ENCODE results near the gene CRP.

The CRP gene

DNA sequence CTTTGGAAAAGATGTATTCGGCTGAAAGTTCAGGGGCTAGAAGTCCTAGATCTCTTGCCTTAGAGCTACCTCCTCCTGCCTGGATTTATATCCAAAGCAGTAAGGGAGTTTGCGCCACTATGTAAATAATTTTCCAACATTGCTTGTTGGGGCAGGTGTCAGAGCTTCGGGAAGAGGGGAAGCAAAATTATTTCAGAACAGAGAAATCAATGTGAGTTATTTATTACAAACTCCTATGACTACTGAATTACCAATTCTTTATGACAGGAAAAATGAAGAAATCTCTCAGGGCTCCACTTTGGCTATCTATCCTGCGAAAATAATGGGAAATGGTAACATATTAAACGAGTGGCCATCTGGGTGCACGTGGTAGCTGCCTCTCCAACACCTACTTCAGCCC is at the start of gene CRP:
CRP (minus strand) TSS at position 61 of the 400 bp plus-strand sequence. CDS start 104 bp downstream, outside the sequence.
- H3K36me3 ChIP-seq (ENCODE audit: control insufficient read depth, low read depth, low read length): no peaks in the 10 kb centered on the region
- H3K9ac ChIP-seq (ENCODE audit: low read length): no peak within 1 kb of the TSS
- no peaks in the 10 kb centered on the region for H3K4me1 ChIP-seq (ENCODE audit: control insufficient read depth, low read depth, low read length)
- H3K27ac ChIP-seq (ENCODE audit: low read length): no peak within 1 kb of the TSS
- no peaks in the 10 kb centered on the region for H3K9me3 ChIP-seq (ENCODE audit: control insufficient read depth, low read depth, low read length)
- no peaks in the 10 kb centered on the region for H3K27me3 ChIP-seq (ENCODE audit: control insufficient read depth, insufficient read depth, low read length)
- H3K4me3 ChIP-seq (ENCODE audit: low read length): no peak within 1 kb of the TSS

DNA sequence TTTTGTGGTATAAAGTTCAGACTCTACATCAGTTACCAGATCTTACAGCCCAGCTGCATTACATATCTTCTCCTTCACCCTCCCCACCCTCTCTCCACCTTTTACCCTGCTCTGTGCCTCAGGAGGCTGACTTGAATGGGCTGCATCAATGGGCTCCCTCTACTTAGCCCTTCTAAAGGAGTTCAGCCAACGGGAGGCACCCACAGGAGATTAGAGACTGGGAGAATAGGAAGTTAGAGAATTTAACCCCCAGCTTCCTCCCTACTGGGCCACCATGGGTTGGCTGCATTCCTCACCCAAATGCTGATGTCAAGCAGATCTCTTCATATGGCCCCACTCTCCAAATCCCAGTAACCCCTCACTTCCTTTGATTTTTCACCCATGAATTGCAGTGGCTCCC is 49.3 kb upstream of the CRP start:
- Histone ChIP-seq H3K4me3 (ENCODE audit: low read length) (no peak overlapping the region), H3K36me3 (ENCODE audit: control insufficient read depth, low read depth, low read length) (no peaks in the 10 kb centered on the region), H3K27me3 (ENCODE audit: control insufficient read depth, insufficient read depth, low read length) (no peaks in the 10 kb centered on the region), H3K9ac (ENCODE audit: low read length) (no peak overlapping the region), H3K27ac (ENCODE audit: low read length) (no peak overlapping the region), H3K4me1 (ENCODE audit: control insufficient read depth, low read depth, low read length) (no peaks in the 10 kb centered on the region), H3K9me3 (ENCODE audit: control insufficient read depth, low read depth, low read length) (no peaks in the 10 kb centered on the region)

DNA sequence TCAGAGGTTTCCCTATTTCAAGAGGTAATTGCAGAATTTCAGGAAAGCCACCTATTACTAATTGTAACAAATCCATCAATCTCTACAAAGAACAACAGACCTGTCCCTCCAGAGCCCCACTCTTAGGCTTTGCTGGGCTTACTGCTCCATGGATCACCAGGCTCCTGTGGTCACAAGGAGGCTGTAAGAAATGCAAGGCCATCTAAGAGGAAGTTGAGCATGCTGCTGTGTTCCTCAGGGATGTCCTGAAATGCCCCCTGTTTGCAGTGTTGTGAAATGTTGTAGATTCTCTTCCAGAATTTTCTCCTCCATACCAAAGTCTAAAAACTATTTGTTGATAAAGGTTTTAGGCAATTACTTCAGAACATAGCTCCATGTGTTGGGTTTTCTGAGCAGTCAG is 42.0 kb upstream of the CRP start:
- H3K4me3 ChIP-seq (ENCODE audit: low read length): no peak overlapping the region
- H3K27ac ChIP-seq (ENCODE audit: low read length): no peak overlapping the region
- no peak overlapping the region for H3K9ac ChIP-seq (ENCODE audit: low read length)
- no peaks in the 10 kb centered on the region for H3K9me3 ChIP-seq (ENCODE audit: control insufficient read depth, low read depth, low read length)
- no peaks in the 10 kb centered on the region for H3K27me3 ChIP-seq (ENCODE audit: control insufficient read depth, insufficient read depth, low read length)
- no peaks in the 10 kb centered on the region for H3K36me3 ChIP-seq (ENCODE audit: control insufficient read depth, low read depth, low read length)
- no peaks in the 10 kb centered on the region for H3K4me1 ChIP-seq (ENCODE audit: control insufficient read depth, low read depth, low read length)

DNA sequence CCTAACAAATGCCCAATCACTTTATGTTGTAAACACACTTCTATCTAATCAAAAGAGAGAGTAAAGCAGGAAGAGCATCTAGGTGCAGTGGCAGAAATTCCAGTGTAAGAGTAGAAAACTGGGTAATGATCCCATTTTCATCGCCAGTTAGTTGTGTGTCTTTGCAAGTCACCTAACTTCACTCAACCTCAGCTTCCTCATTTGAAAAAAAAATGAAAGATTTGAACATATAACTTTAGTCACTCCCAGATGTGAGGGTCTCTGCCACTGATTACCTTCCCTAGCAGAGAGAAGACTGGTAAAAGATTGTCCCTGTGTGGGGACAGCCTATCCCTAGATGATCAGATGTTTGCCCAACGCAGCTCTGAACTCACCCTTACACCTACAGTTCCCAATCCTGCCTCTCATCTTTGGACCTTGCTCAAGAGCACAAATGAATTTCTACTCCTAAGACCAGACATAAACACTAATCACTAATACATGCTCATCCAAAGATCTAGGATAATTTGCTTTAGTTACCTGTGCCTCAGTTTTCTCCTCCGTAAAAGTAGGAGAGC is 41.1 kb upstream of the CRP start:
- H3K9ac ChIP-seq (ENCODE audit: low read length): no peak overlapping the region
- H3K27me3 ChIP-seq (ENCODE audit: control insufficient read depth, insufficient read depth, low read length): no peaks in the 10 kb centered on the region
- H3K9me3 ChIP-seq (ENCODE audit: control insufficient read depth, low read depth, low read length): no peaks in the 10 kb centered on the region
- H3K4me1 ChIP-seq (ENCODE audit: control insufficient read depth, low read depth, low read length): no peaks in the 10 kb centered on the region
- H3K4me3 ChIP-seq (ENCODE audit: low read length): no peak overlapping the region
- H3K36me3 ChIP-seq (ENCODE audit: control insufficient read depth, low read depth, low read length): no peaks in the 10 kb centered on the region
- H3K27ac ChIP-seq (ENCODE audit: low read length): no peak overlapping the region

GRCh38 chr1:159753386-159753785 is 39.0 kb upstream of the CRP start:
- no peaks in the 10 kb centered on the region for H3K4me1 ChIP-seq (ENCODE audit: control insufficient read depth, low read depth, low read length)
- no peak overlapping the region for H3K9ac ChIP-seq (ENCODE audit: low read length)
- no peaks in the 10 kb centered on the region for H3K9me3 ChIP-seq (ENCODE audit: control insufficient read depth, low read depth, low read length)

GRCh38 chr1:159752135-159752580 is 37.8 kb upstream of the CRP start:
- Histone ChIP-seq H3K27ac (ENCODE audit: low read length) (no peak overlapping the region), H3K36me3 (ENCODE audit: control insufficient read depth, low read depth, low read length) (no peaks in the 10 kb centered on the region), H3K9ac (ENCODE audit: low read length) (no peak overlapping the region), H3K9me3 (ENCODE audit: control insufficient read depth, low read depth, low read length) (no peaks in the 10 kb centered on the region), H3K4me1 (ENCODE audit: control insufficient read depth, low read depth, low read length) (no peaks in the 10 kb centered on the region), H3K27me3 (ENCODE audit: control insufficient read depth, insufficient read depth, low read length) (no peaks in the 10 kb centered on the region), H3K4me3 (ENCODE audit: low read length) (no peak overlapping the region)

More at GRCh38 chr1:159753386-159753785, 39.0 kb upstream of the CRP start:
- Histone ChIP-seq H3K27ac (ENCODE audit: low read length) (no peak overlapping the region), H3K36me3 (ENCODE audit: control insufficient read depth, low read depth, low read length) (no peaks in the 10 kb centered on the region), H3K4me3 (ENCODE audit: low read length) (no peak overlapping the region), H3K27me3 (ENCODE audit: control insufficient read depth, insufficient read depth, low read length) (no peaks in the 10 kb centered on the region)

- H3K27ac ChIP-seq (ENCODE audit: low read length): no peak overlapping the region
- no peaks in the 10 kb centered on the region for H3K4me1 ChIP-seq (ENCODE audit: control insufficient read depth, low read depth, low read length)
- H3K9ac ChIP-seq (ENCODE audit: low read length): no peak overlapping the region
- H3K36me3 ChIP-seq (ENCODE audit: control insufficient read depth, low read depth, low read length): no peaks in the 10 kb centered on the region
- H3K27me3 ChIP-seq (ENCODE audit: control insufficient read depth, insufficient read depth, low read length): no peaks in the 10 kb centered on the region
- no peak overlapping the region for H3K4me3 ChIP-seq (ENCODE audit: low read length)
- H3K9me3 ChIP-seq (ENCODE audit: control insufficient read depth, low read depth, low read length): no peaks in the 10 kb centered on the region
Measured at GRCh38 chr1:159751031-159751430, 36.6 kb upstream of the CRP start.

- Histone ChIP-seq H3K27ac (ENCODE audit: low read length) (no peak overlapping the region), H3K9me3 (ENCODE audit: control insufficient read depth, low read depth, low read length) (no peaks in the 10 kb centered on the region), H3K4me1 (ENCODE audit: control insufficient read depth, low read depth, low read length) (no peaks in the 10 kb centered on the region), H3K27me3 (ENCODE audit: control insufficient read depth, insufficient read depth, low read length) (no peaks in the 10 kb centered on the region), H3K9ac (ENCODE audit: low read length) (no peak overlapping the region), H3K36me3 (ENCODE audit: control insufficient read depth, low read depth, low read length) (no peaks in the 10 kb centered on the region), H3K4me3 (ENCODE audit: low read length) (no peak overlapping the region)
Measured at GRCh38 chr1:159750621-159751020, 36.2 kb upstream of the CRP start.

GRCh38 chr1:159749630-159750029 is 35.2 kb upstream of the CRP start:
- H3K9ac ChIP-seq (ENCODE audit: low read length): no peak overlapping the region
- H3K27ac ChIP-seq (ENCODE audit: low read length): no peak overlapping the region
- no peaks in the 10 kb centered on the region for H3K4me1 ChIP-seq (ENCODE audit: control insufficient read depth, low read depth, low read length)
- H3K9me3 ChIP-seq (ENCODE audit: control insufficient read depth, low read depth, low read length): no peaks in the 10 kb centered on the region
- no peak overlapping the region for H3K4me3 ChIP-seq (ENCODE audit: low read length)
- H3K27me3 ChIP-seq (ENCODE audit: control insufficient read depth, insufficient read depth, low read length): no peaks in the 10 kb centered on the region
- no peaks in the 10 kb centered on the region for H3K36me3 ChIP-seq (ENCODE audit: control insufficient read depth, low read depth, low read length)

DNA sequence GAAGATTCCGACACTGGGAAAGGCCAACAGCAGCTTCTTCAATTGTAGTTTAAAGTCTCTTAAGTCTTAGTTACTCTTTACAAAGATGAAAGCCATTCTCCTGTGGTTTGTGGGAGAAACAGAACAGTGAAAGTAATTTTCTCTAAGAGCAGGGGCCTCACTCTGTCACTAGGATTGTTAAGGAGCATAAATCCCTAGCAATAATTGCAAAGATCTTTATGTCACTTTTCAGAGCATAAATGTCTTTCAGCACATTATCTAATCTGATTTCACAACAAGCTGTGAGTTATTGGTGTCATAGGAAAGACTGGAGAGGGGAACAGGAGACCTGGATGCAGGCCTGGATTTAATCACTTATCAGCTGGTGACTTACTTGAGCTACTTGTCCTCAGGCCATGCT is 34.0 kb upstream of the CRP start:
- H3K9ac ChIP-seq (ENCODE audit: low read length): no peak overlapping the region
- H3K27me3 ChIP-seq (ENCODE audit: control insufficient read depth, insufficient read depth, low read length): no peaks in the 10 kb centered on the region
- no peaks in the 10 kb centered on the region for H3K4me1 ChIP-seq (ENCODE audit: control insufficient read depth, low read depth, low read length)
- H3K9me3 ChIP-seq (ENCODE audit: control insufficient read depth, low read depth, low read length): no peaks in the 10 kb centered on the region
- H3K36me3 ChIP-seq (ENCODE audit: control insufficient read depth, low read depth, low read length): no peaks in the 10 kb centered on the region
- no peak overlapping the region for H3K27ac ChIP-seq (ENCODE audit: low read length)
- no peak overlapping the region for H3K4me3 ChIP-seq (ENCODE audit: low read length)

GRCh38 chr1:159746666-159747065 is 32.3 kb upstream of the CRP start:
- Histone ChIP-seq H3K4me3 (ENCODE audit: low read length) (no peak overlapping the region), H3K9me3 (ENCODE audit: control insufficient read depth, low read depth, low read length) (no peaks in the 10 kb centered on the region), H3K9ac (ENCODE audit: low read length) (no peak overlapping the region), H3K27me3 (ENCODE audit: control insufficient read depth, insufficient read depth, low read length) (no peaks in the 10 kb centered on the region), H3K4me1 (ENCODE audit: control insufficient read depth, low read depth, low read length) (no peaks in the 10 kb centered on the region), H3K36me3 (ENCODE audit: control insufficient read depth, low read depth, low read length) (no peaks in the 10 kb centered on the region), H3K27ac (ENCODE audit: low read length) (no peak overlapping the region)

GRCh38 chr1:159743651-159744410 is 29.4 kb upstream of the CRP start:
- Histone ChIP-seq H3K9me3 (ENCODE audit: control insufficient read depth, low read depth, low read length) (no peaks in the 10 kb centered on the region), H3K27me3 (ENCODE audit: control insufficient read depth, insufficient read depth, low read length) (no peaks in the 10 kb centered on the region), H3K4me3 (ENCODE audit: low read length) (no peak overlapping the region), H3K4me1 (ENCODE audit: control insufficient read depth, low read depth, low read length) (no peaks in the 10 kb centered on the region), H3K27ac (ENCODE audit: low read length) (no peak overlapping the region), H3K9ac (ENCODE audit: low read length) (no peak overlapping the region), H3K36me3 (ENCODE audit: control insufficient read depth, low read depth, low read length) (no peaks in the 10 kb centered on the region)
